ENCODE measurements around the gene CFAP210. TPM values are rescaled to one million over a fixed set of nuclear protein-coding genes. Genes with fewer than 3 reads are reported as not detected.

The CFAP210 gene
- total RNA-seq, 4 donors from 2014 or later, result not detected

GRCh38 chr2:169683425-169684134, 10.6 kb downstream of the CFAP210 start:
- Histone ChIP-seq H3K27ac (no peak overlapping the region), H3K27me3 (no peaks in the 10 kb centered on the region), H3K36me3 (no peaks in the 10 kb centered on the region), H3K4me1 (no peaks in the 10 kb centered on the region), H3K9me3 (no peaks in the 10 kb centered on the region), H3K4me3 (no peak overlapping the region)
- no peak for TF ChIP-seq CTCF (IDR thresholded peaks at IDR 0.05)
- no peak for TF ChIP-seq POLR2A (IDR thresholded peaks at IDR 0.05)
- 61 to 68% methylated on average over 3 of the region's 3 CpGs for WGBS, 2 donors
- intact Hi-C loops (cut with DNase I), result no loop called here
- DNase-seq, result no peak

- 19 to 55% methylated on average over 3 of the region's 3 CpGs for WGBS, 2 donors
- Histone ChIP-seq H3K27ac (no peak overlapping the region), H3K36me3 (no peaks in the 10 kb centered on the region), H3K4me1 (no peaks in the 10 kb centered on the region), H3K9me3 (no peaks in the 10 kb centered on the region), H3K4me3 (no peak overlapping the region), H3K27me3 (no peaks in the 10 kb centered on the region)
- no peak for DNase-seq
- TF ChIP-seq CTCF (IDR thresholded peaks at IDR 0.05), result no peak
- TF ChIP-seq POLR2A (IDR thresholded peaks at IDR 0.05), result no peak
- intact Hi-C loops (cut with DNase I), result no loop called here
Measured at GRCh38 chr2:169683054-169683424, 11.2 kb downstream of the CFAP210 start.

GRCh38 chr2:169676850-169677249, 17.4 kb downstream of the CFAP210 start:
- no peaks in the 10 kb centered on the region for H3K36me3 ChIP-seq
- H3K4me3 ChIP-seq, result no peak overlapping the region
- no peak for DNase-seq
- H3K9me3 ChIP-seq, result no peaks in the 10 kb centered on the region
- 79 to 94% methylated on average over 6 of the region's 6 CpGs for WGBS, 2 donors
- no peaks in the 10 kb centered on the region for H3K27me3 ChIP-seq
- TF ChIP-seq POLR2A (IDR thresholded peaks at IDR 0.05), result no peak
- TF ChIP-seq CTCF (IDR thresholded peaks at IDR 0.05), result no peak
- no peak overlapping the region for H3K27ac ChIP-seq
- intact Hi-C loops (cut with DNase I), result no loop called here
- peaks cover 0 to 12% (median 0%) of the 10 kb centered on the region in 3 donors for H3K4me1 ChIP-seq

GRCh38 chr2:169676357-169676756, 17.8 kb downstream of the CFAP210 start:
- no peak for TF ChIP-seq POLR2A (IDR thresholded peaks at IDR 0.05)
- no peak for TF ChIP-seq CTCF (IDR thresholded peaks at IDR 0.05)
- Histone ChIP-seq H3K27ac (no peak overlapping the region), H3K9me3 (no peaks in the 10 kb centered on the region), H3K27me3 (no peaks in the 10 kb centered on the region), H3K4me3 (no peak overlapping the region), H3K4me1 (peaks cover 0 to 12% (median 0%) of the 10 kb centered on the region in 3 donors), H3K36me3 (no peaks in the 10 kb centered on the region)
- WGBS, 2 donors, result 53 to 60% methylated on average over 3 of the region's 3 CpGs
- intact Hi-C loops (cut with DNase I), result no loop called here
- no peak for DNase-seq

- no peaks in the 10 kb centered on the region for H3K27me3 ChIP-seq
- 71 to 83% methylated on average over 1 to 2 of the region's 2 CpGs for whole genome bisulfite sequencing, 2 donors
- DNase-seq, result no peak
- intact Hi-C loops (cut with DNase I), result no loop called here
- H3K9me3 ChIP-seq, result no peaks in the 10 kb centered on the region
- H3K36me3 ChIP-seq, result no peaks in the 10 kb centered on the region
- TF ChIP-seq POLR2A (IDR thresholded peaks at IDR 0.05) (no peak), CTCF (IDR thresholded peaks at IDR 0.05) (no peak)
- peaks cover 0 to 12% (median 0%) of the 10 kb centered on the region in 3 donors for H3K4me1 ChIP-seq
- no peak overlapping the region for H3K27ac ChIP-seq
- no peak overlapping the region for H3K4me3 ChIP-seq
Measured at GRCh38 chr2:169673921-169674320, 20.3 kb downstream of the CFAP210 start.
